Skeletal muscle satellite cell (primary cell): ENCODE data around the gene ATP11A.

Experiments
- H3K27me3 ChIP-seq: 2 replicates; pipeline ENCODE4 v1.7.0; 2013; ENCODE audit warnings: low read length; ENCODE audit not compliant: control insufficient read depth, insufficient read depth
- H3K36me3 ChIP-seq: 2 replicates; pipeline ENCODE4 v1.7.0; 2013; ENCODE audit warnings: mild to moderate bottlenecking, control low read depth, low read length; ENCODE audit not compliant: insufficient read depth
- H3K4me1 ChIP-seq: 2 replicates; pipeline ENCODE4 v1.7.0; 2013; ENCODE audit warnings: low read length; ENCODE audit not compliant: control insufficient read depth, insufficient read depth
- H3K4me2 ChIP-seq: 2 replicates; pipeline ENCODE4 v1.7.0; 2013; ENCODE audit warnings: mild to moderate bottlenecking, low read length
- H3K4me3 ChIP-seq: 2 replicates; pipeline ENCODE4 v1.7.0; 2013; ENCODE audit warnings: low read length
- H3K9ac ChIP-seq: 2 replicates; pipeline ENCODE4 v1.7.0; 2013; ENCODE audit warnings: mild to moderate bottlenecking, low read depth, low read length, moderate library complexity
- H3K9me3 ChIP-seq: replicated peaks from 2 replicates; pipeline ENCODE4 v1.7.0; 2013; ENCODE audit warnings: mild to moderate bottlenecking, control low read depth, low read length

Gene ATP11A

DNA sequence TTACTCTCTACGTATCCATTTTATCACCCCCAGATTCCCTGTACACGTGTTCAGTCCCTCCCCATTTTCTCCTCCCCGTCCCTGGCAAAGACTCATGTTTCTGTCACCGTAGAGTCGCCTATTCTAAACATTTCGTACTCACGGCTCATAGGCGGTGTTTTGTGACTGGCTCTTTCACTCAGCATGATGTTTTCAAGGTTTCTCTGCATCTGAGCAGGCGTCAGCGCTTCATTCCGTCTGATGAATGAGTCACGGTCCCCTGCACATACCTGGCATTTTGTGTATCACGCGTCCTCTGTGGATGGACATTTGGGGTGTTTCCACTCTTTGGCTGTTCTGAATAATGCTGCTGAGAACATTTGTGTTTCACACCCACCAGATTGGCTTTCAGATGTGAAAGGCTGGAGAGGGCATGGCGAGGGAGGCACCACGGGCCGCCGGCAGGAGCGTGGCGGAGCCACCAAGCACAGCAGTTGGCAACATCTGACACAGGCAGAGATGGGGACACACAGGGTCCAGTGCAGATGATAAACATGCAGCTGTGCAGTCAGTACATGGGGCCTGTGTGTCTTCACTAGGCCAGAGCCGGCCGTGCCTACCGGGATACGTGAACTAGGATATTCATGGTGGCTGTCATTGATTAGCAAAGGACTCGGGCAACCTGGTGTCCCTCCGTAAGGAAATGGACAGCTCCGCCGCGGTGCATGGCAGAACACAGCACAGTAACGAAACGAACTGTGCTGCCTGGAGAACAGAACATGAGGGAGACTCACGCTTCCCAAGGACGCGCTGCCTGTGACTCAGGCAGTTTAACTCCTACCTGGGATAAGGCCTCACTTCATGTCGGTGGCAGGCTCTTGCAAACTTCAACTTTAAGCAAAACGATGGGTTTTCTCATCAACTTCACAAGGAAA lies 117.2 kb downstream of the ATP11A start:
- H3K9me3 ChIP-seq = no peaks in the 10 kb centered on the region
- no peak overlapping the region for H3K9ac ChIP-seq
- H3K4me1 ChIP-seq = no peaks in the 10 kb centered on the region
- no peak overlapping the region for H3K4me2 ChIP-seq
- H3K27me3 ChIP-seq = no peaks in the 10 kb centered on the region
- no peak overlapping the region for H3K4me3 ChIP-seq
- no peaks in the 10 kb centered on the region for H3K36me3 ChIP-seq

DNA sequence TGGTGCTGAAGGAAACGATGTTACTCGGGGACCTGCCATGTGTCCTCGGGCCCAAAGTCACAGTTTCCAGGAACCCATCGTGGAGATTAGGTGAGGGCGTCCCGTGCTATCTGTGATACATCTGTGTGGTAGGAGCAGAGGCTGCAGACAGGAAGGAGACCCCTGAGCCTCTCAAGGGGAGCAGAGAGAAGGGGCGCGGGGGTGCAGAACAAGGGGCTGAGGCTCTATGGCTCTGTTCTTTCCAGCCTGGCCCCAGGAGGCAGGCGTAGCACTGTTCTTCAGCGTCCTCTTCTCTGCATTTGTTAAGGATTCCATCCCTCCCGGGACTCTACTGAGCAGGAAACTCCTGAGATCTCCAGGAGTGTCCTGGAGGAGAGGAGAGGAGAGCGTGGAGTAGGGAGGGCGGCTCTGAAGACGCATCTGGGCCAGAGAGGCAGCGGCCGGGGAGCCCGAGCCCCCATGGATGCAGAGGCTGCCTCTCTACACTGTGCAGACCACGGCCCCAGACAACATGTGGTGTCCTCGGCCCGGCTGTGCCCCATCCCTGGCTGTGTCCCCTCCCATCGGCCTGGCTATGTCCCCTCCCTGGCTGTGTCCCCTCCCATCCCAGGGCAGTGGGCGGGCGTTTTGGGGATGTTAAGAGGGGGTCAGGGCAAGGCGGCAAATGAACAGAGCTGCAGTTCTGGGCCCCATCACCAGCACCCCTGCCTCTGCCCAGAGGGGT lies 118.0 kb downstream of the ATP11A start:
- Histone ChIP-seq H3K4me1 (no peaks in the 10 kb centered on the region), H3K9ac (no peak overlapping the region), H3K27me3 (no peaks in the 10 kb centered on the region), H3K4me2 (no peak overlapping the region), H3K36me3 (no peaks in the 10 kb centered on the region), H3K4me3 (no peak overlapping the region), H3K9me3 (no peaks in the 10 kb centered on the region)

DNA sequence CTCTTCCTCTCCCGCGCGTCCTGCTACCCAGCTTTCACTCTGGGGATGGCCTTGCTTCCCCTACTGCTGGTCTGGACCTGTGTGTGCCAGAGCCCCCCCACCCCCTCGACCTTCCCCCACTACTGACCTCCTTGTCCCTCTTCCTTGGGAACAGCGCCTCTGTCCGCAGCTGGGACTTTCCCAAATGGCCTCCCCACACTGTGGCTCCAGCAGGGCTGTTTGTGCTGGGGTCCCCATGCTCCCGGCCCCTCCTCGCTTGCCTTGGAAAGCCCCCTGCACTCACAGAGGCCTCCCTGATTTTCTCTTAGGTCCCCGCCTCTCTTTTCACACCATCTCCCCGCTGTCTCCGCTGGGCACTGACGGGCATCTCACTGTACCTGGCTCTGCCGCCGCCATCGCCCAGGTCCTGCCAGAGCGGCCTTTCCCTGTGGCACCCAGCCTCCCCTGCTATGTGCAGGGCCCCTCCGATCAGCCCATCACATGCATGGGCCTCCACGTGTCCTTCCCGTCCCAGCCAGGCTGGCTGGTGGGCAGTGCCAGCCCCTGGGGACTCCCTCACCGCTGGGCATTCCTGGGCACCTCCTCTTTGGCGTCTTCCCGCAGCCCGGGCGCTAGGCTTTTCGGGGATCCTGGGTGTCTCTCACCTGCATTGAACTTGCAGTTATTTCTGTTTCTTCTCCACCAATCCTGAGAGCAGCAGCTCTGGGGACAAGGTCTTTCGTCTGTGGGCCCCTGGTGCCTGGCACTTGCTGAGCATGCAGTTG lies 118.7 kb downstream of the ATP11A start:
- Histone ChIP-seq H3K4me3 (no peak overlapping the region), H3K36me3 (no peaks in the 10 kb centered on the region), H3K4me1 (no peaks in the 10 kb centered on the region), H3K27me3 (no peaks in the 10 kb centered on the region), H3K4me2 (no peak overlapping the region), H3K9ac (no peak overlapping the region), H3K9me3 (no peaks in the 10 kb centered on the region)

DNA sequence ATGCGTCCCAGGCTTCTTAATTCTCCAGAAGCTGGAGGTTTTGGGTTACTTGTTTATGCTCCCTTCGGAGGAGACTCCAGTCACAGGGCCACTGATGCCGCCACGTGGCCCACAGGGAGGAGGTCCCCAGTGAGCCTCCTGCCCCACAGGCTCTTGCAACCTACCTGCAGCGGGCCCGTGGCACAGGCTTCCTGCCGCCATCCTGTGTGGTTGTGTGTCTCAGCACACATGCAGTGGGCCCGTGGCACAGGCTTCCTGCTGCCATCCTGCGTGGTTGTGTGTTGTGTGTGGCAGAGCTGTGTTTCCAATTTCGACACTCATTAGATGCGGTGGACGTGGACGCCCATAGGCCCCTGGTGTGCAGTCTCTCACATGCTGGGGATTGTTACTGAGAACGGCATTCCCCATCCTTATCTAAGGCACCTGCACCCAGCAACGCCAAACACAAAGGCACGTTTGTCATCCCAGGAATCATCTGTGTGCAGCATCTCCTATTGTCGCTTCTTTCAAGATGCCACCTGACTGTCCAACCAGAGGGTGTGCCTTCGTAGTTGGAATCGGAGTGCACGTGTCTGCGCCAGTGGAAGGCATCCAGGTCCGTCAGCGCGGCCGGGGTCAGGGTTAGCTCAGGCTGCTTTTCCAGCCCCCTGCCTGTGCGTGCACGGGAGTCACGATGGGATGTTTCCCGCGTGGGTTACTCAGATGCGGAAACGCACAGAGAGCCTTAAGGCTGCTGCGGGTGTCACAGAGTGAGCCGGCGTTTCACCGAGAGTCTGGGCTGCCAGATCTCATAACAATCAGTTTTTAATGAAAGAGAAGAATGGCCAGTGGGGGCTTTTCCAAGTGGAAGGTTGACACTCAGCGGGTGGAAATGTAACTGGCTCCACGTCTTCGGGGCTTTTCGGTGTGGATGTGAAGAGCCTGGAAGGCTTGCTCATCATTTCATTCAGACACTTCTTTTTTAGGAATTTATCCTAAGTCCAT lies 119.8 kb downstream of the ATP11A start:
- Histone ChIP-seq H3K9ac (no peak overlapping the region), H3K36me3 (no peaks in the 10 kb centered on the region)

DNA sequence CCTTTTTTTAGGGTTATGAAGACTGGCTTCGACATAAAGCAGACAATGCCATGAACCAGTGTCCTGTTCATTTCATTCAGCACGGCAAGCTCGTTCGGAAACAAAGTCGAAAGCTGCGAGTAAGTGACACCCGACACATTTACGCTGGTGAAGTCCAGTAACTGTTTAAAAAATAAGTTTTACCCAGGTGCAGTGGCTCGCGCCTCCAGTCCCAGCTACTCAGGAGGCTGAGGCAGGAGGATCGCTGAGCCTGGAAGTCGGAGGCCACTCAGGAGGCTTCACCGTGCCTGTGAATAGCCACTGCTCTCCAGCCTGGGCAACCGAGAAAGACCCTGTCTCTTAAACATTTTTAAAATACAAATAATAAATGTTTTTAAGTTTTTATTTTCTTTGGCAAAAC lies 120.8 kb downstream of the ATP11A start:
- Histone ChIP-seq H3K27me3 (no peaks in the 10 kb centered on the region), H3K36me3 (no peaks in the 10 kb centered on the region), H3K9ac (no peak overlapping the region), H3K9me3 (no peaks in the 10 kb centered on the region), H3K4me3 (no peak overlapping the region), H3K4me2 (no peak overlapping the region), H3K4me1 (peaks cover 8% of the 10 kb centered on the region)

More for the DNA sequence above, 119.8 kb downstream of the ATP11A start:
- H3K4me3 ChIP-seq = no peak overlapping the region
- H3K4me1 ChIP-seq = peaks cover under 1% of the 10 kb centered on the region
- H3K4me2 ChIP-seq = no peak overlapping the region
- H3K9me3 ChIP-seq = no peaks in the 10 kb centered on the region
- no peaks in the 10 kb centered on the region for H3K27me3 ChIP-seq

DNA sequence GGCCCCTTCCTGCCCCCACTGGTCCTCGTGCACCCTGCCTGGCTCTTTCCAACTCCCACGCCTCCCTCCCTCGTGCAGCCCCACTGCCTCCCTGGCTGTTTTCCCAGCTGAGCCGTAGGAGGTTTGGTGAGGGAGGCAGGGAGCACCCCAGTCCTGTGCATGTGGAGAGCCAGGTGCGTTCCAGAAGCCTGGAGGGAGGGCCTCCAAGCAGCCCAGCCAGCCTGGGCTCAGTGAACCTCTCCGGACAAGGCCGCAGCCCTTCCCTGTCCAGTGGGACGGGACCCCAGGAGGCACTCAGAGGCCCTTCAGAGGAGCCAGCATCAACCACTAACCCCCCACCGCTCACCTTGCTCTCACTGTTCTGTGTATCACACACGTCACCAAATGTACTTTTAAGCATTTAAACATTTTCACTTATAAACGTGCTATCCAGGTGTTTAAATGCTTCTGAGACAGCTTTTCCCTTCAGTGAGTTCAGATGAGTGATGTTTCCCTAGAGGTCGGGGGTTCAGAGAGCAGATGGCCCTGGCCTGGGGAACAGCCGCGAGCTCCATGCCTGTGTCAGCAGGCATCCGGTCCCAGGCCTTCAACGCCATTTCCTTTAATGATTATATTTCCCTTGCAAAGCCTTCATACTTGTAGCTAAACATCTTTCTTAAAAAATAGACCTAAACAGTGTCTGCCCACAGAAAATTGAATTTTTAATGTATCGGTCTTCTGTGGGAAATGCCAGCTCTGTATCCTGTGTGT lies 122.6 kb downstream of the ATP11A start:
- no peak overlapping the region for H3K4me3 ChIP-seq
- no peak overlapping the region for H3K4me2 ChIP-seq
- H3K27me3 ChIP-seq = no peaks in the 10 kb centered on the region
- no peak overlapping the region for H3K9ac ChIP-seq
- no peaks in the 10 kb centered on the region for H3K36me3 ChIP-seq
- no peaks in the 10 kb centered on the region for H3K9me3 ChIP-seq
- peaks cover 8% of the 10 kb centered on the region for H3K4me1 ChIP-seq

DNA sequence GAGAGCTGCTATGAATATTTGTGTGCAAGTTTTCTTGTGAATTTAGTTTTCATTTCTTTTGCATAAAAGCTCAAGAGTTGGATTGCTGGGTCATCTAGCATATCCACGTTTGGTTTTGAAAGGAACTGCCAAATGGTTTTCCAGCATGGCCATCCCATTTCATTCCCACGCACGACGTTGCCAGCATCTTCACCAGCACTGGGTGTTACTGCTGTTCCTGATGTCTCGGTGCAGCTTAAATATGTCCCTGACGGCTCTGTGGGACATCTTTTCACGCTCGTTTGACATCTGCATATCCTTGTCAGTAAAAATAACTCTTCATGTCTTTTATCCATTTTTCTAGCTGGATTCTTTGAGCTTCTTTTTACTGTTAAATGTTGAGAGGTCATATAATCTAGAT lies 123.7 kb downstream of the ATP11A start:
- Histone ChIP-seq H3K9me3 (no peaks in the 10 kb centered on the region), H3K27me3 (no peaks in the 10 kb centered on the region), H3K9ac (no peak overlapping the region), H3K36me3 (no peaks in the 10 kb centered on the region), H3K4me3 (no peak overlapping the region), H3K4me2 (no peak overlapping the region), H3K4me1 (peaks cover 8% of the 10 kb centered on the region)

DNA sequence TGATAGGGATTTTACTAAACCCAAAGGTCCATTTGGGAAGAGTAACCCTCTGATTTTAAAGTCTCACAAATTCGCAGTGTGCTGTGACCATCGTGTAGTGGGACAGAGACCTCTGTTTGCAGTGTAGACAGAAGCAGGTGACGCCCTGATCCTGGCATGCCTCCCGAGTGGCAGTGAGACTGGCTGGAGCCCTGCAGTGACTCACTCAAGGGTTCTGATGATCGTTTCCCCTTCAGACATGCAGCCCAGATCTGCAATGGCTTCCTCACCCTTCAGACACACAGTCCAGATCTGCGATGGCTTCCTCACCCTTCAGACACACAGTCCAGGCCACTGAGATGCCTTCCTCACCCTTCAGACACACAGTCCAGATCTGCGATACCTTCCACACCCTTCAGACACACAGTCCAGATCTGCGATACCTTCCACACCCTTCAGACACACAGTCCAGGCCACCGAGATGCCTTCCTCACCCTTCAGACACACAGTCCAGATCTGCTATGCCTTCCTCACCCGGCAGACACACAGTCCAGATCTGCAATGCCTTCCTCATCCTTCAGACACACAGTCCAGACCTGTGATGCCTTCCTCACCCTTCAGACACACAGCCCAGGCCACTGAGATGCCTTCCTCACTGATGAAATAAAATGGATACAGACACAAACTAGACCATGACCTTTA lies 125.2 kb downstream of the ATP11A start:
- Histone ChIP-seq H3K9ac (no peak overlapping the region), H3K36me3 (no peaks in the 10 kb centered on the region), H3K4me2 (no peak overlapping the region), H3K4me3 (no peak overlapping the region), H3K4me1 (peaks cover 8% of the 10 kb centered on the region), H3K27me3 (no peaks in the 10 kb centered on the region), H3K9me3 (no peaks in the 10 kb centered on the region)

DNA sequence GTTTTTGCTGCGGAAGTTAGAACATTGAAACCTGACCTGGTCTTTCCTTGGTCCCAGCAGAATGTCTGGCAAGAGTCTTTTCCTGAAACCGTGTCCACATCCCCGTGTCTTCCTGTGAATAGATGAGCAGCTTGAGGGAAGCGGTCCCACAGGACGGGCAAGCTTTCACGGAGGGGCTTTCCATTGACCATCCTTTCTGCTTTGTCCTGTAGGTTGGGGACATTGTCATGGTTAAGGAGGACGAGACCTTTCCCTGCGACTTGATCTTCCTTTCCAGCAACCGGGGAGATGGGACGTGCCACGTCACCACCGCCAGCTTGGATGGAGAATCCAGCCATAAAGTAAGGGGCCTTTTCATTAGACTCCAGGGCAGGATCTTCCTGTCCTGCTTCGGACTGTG lies 126.0 kb downstream of the ATP11A start:
- peaks cover 8% of the 10 kb centered on the region for H3K4me1 ChIP-seq
- H3K4me3 ChIP-seq = no peak overlapping the region
- H3K36me3 ChIP-seq = no peaks in the 10 kb centered on the region
- H3K9ac ChIP-seq = no peak overlapping the region
- H3K4me2 ChIP-seq = no peak overlapping the region
- H3K9me3 ChIP-seq = no peaks in the 10 kb centered on the region
- H3K27me3 ChIP-seq = no peaks in the 10 kb centered on the region
